Upper lobe of left lung (tissue), 6 donors: ENCODE results near the gene FGR. TPM values are rescaled to one million over a fixed set of nuclear protein-coding genes. Genes with fewer than 3 reads are reported as not detected.
A peak's percentile ranks its signal among the peaks of the same experiment; 100 is the strongest.

Source experiments
- ATAC-seq, 2 donors: fragments of 200-7000 bp; cut with Tn5 transposase; one replicate each; pipeline ENCODE4 v1.9.1; 2022; ENCODE audit warnings: mild to moderate bottlenecking in 2 of 2, moderate library complexity in 2 of 2; ENCODE audit not compliant: low FRiP score in 2 of 2
- DNase-seq, 2 donors: peaks; one replicate each; pipeline ENCODE4 v3.0.0-alpha.2; 2019 to 2020
- H3K27ac ChIP-seq, 4 donors: fragments of 200-600 bp; sonication (generic); one replicate each; pipeline ENCODE4 v1.5.1; 2016 to 2019
- H3K27me3 ChIP-seq, 4 donors: fragments of 200-600 bp; sonication (generic); one replicate each; pipeline ENCODE4 v1.5.1; 2017 to 2019
- H3K36me3 ChIP-seq, 4 donors: fragments of 200-600 bp; sonication (generic); one replicate each; pipeline ENCODE4 v1.5.1; 2016 to 2019
- H3K4me1 ChIP-seq, 4 donors: fragments of 200-600 bp; sonication (generic); one replicate each; pipeline ENCODE4 v1.5.1; 2018 to 2019
- H3K4me3 ChIP-seq, 4 donors: fragments of 200-600 bp; sonication (generic); one replicate each; pipeline ENCODE4 v1.5.1; 2017 to 2019; ENCODE audit warnings: mild to moderate bottlenecking in 2 of 4, moderate library complexity in 1 of 4
- H3K9me3 ChIP-seq, 4 donors: fragments of 200-600 bp; sonication (generic); one replicate each; pipeline ENCODE4 v1.5.1; 2018 to 2019
- EP300 ChIP-seq, 4 donors: sonication (generic); formaldehyde crosslinking; IDR thresholded peaks; one replicate each; pipeline ENCODE4 v1.5.1; 2017; ENCODE audit warnings: antibody characterized with exemption in 4 of 4, control low read depth in 2 of 4
- POLR2A ChIP-seq, 4 donors: fragments of 450-650 bp; IDR thresholded peaks; one replicate each; pipeline ENCODE4 v1.5.1; 2016 to 2017; ENCODE audit warnings: antibody characterized with exemption in 4 of 4, mild to moderate bottlenecking in 2 of 4
- POLR2AphosphoS5 ChIP-seq, 2 donors: sonication (generic); formaldehyde crosslinking; IDR thresholded peaks; one replicate each; pipeline ENCODE4 v1.5.1; 2017; ENCODE audit warnings: antibody characterized with exemption in 2 of 2
- WGBS, 2 donors: methylation state at CpG; one replicate each; pipeline ENCODE4 v1.1.5; 2017 to 2018; 5-methylcytosine and 5-hydroxymethylcytosine counted together
- total RNA-seq, 6 donors: library from RNA; depleted of rRNA in 4 of 6; stranded (reverse); fragments of >200 nt in 4 of 6; gene quantifications; one replicate each; pipeline versions ENCODE4 v1.1.0 to v1.2.1, GENCODE V29; 2016 to 2021
- TF ChIP-seq, protein P1 (sequence below), 6 experiments: fragments of 450-650 bp in 4 of 6; fragments of 200-600 bp in 2 of 6; sonication (generic) in 2 of 6; IDR thresholded peaks; one replicate each; pipeline ENCODE4 v1.5.1; 2016 to 2019; ENCODE audit warnings: antibody characterized with exemption in 6 of 6
- donor health status: DM: no; HTN: no; CAD: no; lungs with moderate emphysema.
- donor health status: DM: no; HTN: yes; CAD: no; lungs with severe emphysema.

Gene FGR
- total RNA-seq, 6 donors from 2014 or later, result 59.8 to 234 (median 150) TPM

DNA sequence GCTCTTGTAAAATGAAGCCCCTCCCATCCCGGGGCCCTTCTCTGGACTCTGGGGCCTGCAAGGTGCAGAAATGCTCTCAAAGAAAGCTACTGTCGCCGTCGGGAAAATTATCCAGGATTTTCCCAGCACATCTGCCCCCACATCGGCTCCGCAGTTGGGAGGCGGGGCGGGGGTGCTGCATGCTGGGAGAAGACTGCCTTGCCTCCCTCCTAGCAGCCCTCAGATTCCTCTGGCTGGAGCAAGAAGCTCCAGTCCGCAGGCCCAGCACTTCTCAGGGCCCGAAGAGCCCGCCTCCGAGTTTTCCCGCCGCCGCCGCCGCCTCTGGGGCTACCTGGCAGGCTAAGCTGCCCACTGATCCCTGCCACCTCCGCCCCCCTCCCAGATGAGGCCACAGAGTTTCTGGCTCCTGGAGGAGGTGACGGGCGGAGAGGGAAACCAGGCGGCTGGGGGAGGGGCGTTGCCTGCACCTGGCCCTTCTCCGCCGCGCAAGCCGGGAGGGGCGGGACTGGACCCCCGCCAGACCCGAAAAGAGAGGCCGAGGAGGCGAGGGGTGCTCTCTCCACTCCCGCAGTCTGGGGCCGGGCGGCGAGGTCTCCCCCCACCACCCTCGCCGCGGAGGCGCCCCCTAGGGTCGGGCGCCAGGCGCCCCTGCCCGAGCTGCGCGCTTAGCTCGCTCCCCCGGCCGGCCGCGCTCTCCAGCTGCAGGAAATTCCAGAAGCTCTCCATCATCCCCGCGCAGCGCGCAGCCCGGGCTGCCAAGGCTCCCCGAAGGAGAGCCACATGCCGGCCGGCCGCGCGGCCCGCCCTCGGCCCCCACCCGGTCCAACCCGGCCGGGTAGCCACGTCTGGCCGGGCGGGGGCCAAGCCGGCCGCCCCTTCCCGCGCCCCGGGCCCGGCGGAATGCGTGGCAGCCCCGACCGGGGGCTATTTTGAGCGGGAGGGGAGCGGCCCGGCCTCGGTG, 59.8 kb downstream of the FGR start:
- TF ChIP-seq, protein P1, sequence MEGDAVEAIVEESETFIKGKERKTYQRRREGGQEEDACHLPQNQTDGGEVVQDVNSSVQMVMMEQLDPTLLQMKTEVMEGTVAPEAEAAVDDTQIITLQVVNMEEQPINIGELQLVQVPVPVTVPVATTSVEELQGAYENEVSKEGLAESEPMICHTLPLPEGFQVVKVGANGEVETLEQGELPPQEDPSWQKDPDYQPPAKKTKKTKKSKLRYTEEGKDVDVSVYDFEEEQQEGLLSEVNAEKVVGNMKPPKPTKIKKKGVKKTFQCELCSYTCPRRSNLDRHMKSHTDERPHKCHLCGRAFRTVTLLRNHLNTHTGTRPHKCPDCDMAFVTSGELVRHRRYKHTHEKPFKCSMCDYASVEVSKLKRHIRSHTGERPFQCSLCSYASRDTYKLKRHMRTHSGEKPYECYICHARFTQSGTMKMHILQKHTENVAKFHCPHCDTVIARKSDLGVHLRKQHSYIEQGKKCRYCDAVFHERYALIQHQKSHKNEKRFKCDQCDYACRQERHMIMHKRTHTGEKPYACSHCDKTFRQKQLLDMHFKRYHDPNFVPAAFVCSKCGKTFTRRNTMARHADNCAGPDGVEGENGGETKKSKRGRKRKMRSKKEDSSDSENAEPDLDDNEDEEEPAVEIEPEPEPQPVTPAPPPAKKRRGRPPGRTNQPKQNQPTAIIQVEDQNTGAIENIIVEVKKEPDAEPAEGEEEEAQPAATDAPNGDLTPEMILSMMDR (IDR thresholded peaks at IDR 0.05), result peak in 3 of 6 experiments; percentile 22 to 53 (median 23)
- TF ChIP-seq EP300 (IDR thresholded peaks at IDR 0.05), result no peak
- TF ChIP-seq POLR2A (IDR thresholded peaks at IDR 0.05), result peak in 3 of 4 donors; percentile 8 to 45 (median 21)

DNA sequence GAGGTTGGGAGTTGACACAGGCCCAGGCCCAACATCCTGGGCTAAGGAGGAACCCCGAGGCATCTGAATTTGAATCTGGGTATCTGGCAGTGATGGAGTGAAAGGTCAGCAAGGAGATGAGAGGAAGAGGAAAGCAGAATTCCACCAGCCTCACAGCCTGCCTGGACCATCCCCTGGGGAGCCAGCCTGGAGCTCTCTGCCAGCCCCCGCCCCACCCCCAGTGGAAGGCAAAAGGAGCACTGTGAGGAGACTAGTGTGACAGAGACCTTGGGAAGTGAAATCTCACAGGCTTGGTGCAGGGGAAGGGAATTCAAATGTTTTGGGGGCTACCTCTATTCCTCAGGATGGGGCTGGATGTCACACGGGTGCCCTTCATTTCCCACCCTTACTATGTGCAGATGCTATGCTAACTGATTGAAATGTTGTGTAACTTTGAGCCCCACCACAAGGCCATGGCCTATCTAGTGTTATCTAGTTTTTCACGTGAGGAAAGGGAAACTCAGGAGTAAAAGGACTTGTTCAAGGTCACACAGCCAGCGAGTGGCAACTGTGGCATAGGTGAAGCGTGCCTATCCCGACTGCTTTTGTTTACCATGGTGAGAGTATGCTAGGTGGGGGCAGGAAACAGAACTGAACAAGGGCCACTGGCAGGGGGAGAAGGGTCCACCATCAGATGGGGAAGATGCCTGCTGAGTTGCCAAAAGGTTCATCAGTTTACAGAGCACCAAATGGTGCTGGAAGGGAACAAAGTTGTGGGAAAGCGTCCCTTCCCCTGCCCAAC, 60.8 kb downstream of the FGR start:
- Histone ChIP-seq H3K36me3 (no peaks in the 10 kb centered on the region), H3K27me3 (no peaks in the 10 kb centered on the region), H3K4me1 (peaks cover 67 to 91% (median 78%) of the 10 kb centered on the region in 4 donors), H3K4me3 (no peak overlapping the region), H3K27ac (peak overlapping the region; percentile 87 to 92 (median 90)), H3K9me3 (no peaks in the 10 kb centered on the region)
- no peak for ATAC-seq
- TF ChIP-seq, protein P1 (IDR thresholded peaks at IDR 0.05), result no peak
- TF ChIP-seq POLR2A (IDR thresholded peaks at IDR 0.05), result no peak
- DNase-seq, result no peak
- 61 to 63% methylated on average over 8 of the region's 8 CpGs for WGBS, 2 donors

More for the DNA sequence above, 59.8 kb downstream of the FGR start:
- H3K4me1 ChIP-seq, result peaks cover 65 to 81% (median 72%) of the 10 kb centered on the region in 4 donors
- no peaks in the 10 kb centered on the region for H3K27me3 ChIP-seq
- ATAC-seq (peak; percentile 75 to 90), DNase-seq (peak; percentile 80 to 94)
- 29 to 53% methylated on average over 16 to 63 of the region's 83 CpGs for WGBS, 2 donors
- H3K4me3 ChIP-seq, result peak overlapping the region; percentile 16 to 61 (median 48)
- peak overlapping the region; percentile 87 to 92 (median 90) for H3K27ac ChIP-seq
- H3K36me3 ChIP-seq, result no peaks in the 10 kb centered on the region
- H3K9me3 ChIP-seq, result no peaks in the 10 kb centered on the region

DNA sequence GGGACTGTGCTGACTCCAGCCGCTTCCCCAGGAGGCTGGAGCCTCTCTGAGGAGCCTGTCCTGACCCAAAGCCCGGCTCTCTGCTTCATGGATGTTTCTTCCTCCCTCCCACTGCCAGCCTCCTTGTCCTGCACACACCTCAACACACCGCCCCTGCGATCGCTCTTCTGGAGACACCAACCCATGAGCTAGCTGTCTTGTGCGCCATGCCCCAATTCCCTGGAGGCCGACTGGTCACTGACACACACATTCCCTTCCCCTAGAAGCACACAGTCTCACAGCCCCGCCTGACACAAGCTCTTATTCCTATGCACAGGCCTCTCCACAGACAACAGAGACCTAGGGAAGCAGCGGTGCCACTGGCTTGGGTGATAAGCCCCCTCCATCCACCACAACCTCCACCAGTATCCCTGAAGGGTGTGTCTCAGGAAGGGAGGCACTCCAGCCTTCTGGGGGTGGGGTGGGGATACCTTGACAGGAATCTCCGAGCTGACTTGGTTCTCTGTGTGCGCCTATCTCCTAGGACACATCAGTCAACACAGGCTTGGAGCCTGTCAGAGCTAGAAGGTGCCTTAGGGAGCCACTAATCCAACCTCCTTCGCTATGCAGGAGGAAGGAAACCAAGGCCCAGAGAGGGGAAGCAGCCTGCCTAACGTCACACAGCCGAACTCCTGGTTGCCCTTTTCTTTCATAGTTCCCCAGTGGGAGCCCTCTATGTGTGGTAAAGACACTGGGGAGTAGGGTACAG, 62.1 kb downstream of the FGR start:
- 71 to 87% methylated on average over 12 to 14 of the region's 14 CpGs for WGBS, 2 donors
- peaks cover 73 to 97% (median 88%) of the 10 kb centered on the region in 4 donors for H3K4me1 ChIP-seq
- peak overlapping the region; percentile 42 to 92 (median 84) for H3K27ac ChIP-seq
- DNase-seq, result no peak
- no peak for TF ChIP-seq POLR2AphosphoS5 (IDR thresholded peaks at IDR 0.05)
- H3K9me3 ChIP-seq, result no peaks in the 10 kb centered on the region
- no peaks in the 10 kb centered on the region for H3K36me3 ChIP-seq
- ATAC-seq, result no peak
- H3K4me3 ChIP-seq, result no peak overlapping the region
- no peaks in the 10 kb centered on the region for H3K27me3 ChIP-seq

DNA sequence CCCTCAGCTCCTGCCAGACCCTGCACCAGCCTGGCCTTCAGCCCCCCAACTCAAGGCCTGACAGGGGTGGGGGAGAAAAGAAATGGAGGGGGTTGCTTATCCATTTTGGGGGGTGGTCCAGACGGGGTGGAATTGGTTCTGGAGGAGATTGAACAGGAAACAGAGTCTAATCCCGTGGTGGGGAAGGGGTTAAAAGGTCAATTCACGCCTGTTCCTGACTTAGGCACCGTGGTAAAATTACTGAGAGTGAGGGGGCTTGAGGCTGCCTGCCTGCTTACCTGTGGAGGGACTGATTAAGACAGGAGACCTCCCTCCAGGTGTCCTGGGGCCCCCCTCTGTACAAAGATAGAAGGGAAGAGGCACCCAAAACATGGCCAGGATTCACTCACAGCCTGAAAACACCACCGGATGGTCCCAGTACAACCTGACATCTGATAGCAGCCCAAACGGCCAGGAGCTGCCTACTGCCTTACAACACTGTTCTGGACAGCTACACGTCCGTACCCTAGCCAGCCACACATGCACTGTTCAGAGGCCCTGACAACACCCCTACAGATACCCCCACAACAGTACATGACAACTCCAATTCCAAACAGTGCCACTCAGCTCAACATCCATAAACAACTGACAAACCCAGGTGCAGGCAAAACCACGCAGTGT, 62.8 kb downstream of the FGR start:
- Histone ChIP-seq H3K27ac (peak overlapping the region; percentile 52 to 92 (median 84)), H3K4me1 (peaks cover 73 to 97% (median 87%) of the 10 kb centered on the region in 4 donors), H3K36me3 (no peaks in the 10 kb centered on the region), H3K9me3 (no peaks in the 10 kb centered on the region), H3K27me3 (no peaks in the 10 kb centered on the region), H3K4me3 (no peak overlapping the region)
- WGBS, 2 donors, result 39 to 41% methylated on average over 9 of the region's 9 CpGs
- ATAC-seq (no peak), DNase-seq (no peak)
- TF ChIP-seq, protein P1 (IDR thresholded peaks at IDR 0.05), result no peak
- TF ChIP-seq EP300 (IDR thresholded peaks at IDR 0.05) (no peak), POLR2AphosphoS5 (IDR thresholded peaks at IDR 0.05) (no peak), POLR2A (IDR thresholded peaks at IDR 0.05) (no peak)
